T47D (cell line): ENCODE results near the gene SRPK1.
A peak's percentile ranks its signal among the peaks of the same experiment; 100 is the strongest.

Experiments used
- DNase-seq, 2 experiments: peaks; one replicate each; pipeline versions ENCODE4 v3.0.0 to v3.0.0-alpha.2; 2011 to 2012; ENCODE audit warnings: low read depth in 1 of 2, low spot score in 1 of 2
- JUND ChIP-seq: IDR thresholded peaks from 2 replicates; pipeline ENCODE4 v1.6.1; 2012; ENCODE audit warnings: low read depth
- in situ Hi-C: cut with HindIII; loops from 2 replicates; pipeline ENCODE4 v1.10.0; 2016; ENCODE audit warnings: low sequenced_read_pairs, low pct_unique_long_range_greater_than_20kb

Gene SRPK1

DNA sequence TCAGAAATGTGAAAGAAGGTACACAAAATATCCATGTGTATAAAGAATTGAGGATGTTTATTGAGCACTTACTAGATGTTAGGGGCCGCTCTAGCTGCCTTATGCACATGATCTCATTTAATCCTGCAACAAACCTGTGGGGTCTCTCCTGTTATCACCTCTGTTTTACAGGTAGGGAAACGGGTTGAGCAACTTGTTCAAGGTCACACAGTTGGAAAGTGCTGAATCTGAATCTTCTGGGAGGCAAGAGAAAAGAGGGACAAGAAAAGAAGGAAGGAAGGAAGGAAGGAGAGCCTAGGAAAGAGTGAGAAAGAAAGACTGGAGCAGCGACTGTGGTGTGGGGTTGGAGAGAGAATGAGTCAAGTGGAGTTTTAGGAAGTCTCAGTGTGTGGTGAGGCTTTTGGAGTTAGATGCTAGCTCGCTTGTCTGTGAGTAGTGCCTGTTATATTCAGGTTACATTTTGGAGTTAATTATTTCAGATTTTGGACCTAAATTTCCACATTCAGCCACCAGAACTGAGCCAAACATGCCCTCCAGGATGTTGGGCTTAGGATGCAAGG, 132.4 kb downstream of the SRPK1 start:
- in situ Hi-C loops: no loop called here

DNA sequence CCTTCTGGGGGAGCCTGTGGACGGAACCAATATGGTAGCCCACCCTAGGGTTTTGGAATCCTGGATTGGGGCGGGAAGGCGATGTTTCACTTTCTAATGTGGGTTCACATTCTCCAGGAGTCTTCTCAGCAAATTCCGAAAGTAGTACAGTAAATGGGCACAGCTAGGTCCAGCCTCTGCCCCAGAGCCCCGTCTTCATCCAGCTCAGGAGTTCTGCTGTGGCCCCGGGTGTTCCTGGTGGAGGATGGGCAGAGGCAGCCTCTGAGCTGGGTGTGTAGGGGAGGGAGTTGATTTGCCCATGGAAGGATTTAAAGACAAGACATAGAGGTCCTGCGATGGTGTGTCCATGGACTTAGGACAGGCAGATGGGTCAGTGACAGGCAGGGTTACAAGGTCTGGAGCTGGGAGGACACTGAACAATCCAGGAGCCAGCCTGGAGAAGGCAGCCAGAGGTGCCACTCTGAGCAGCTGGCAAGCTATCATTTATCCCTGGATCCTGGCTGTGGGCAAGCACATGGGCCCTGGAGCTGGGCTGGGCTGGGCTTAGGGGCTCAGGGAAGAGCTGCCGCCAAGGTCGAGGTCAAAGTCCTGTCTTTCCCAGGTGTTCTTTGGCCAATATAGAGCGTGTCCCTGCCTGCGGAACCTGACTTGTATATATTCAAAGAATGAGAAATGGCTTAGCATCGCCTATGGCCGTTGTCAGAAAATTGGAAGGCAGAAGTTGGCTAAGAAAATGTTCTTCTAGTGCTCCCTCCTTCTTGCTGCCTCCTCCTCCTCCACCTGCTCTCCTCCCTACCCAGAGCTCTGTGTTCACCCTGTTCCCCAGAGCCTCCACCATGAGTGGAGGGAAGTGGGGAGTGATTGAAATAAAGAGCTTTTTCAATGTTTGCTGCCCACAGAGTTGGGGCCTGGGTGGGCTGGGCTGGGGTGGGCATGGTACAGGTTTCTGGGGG, 133.4 kb downstream of the SRPK1 start:
- TF ChIP-seq JUND: no peak
- in situ Hi-C loops: no loop called here
- peak; percentile 47 to 60 for DNase-seq

More for the DNA sequence above, 132.4 kb downstream of the SRPK1 start:
- TF ChIP-seq JUND: no peak
- no peak for DNase-seq

DNA sequence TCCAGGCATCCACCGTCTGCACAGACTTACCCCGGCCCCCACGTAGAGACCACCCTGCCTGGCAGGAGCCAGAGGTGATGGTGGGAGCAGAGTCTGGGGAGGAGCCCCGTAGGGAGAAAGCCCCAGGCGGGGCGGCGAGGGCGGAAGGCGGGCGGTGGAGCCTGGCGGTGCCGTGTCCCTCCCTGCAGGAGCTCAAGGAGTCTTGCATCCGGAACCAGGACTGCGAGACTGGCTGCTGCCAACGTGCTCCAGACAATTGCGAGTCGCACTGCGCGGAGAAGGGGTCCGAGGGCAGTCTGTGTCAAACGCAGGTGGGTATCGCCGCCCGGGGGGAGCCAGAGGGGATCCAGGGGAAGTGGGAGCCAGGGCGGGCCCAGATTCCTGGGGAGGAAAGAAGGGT, 134.1 kb downstream of the SRPK1 start:
- no peak for TF ChIP-seq JUND
- in situ Hi-C loops: no loop called here
- DNase-seq: peak; percentile 54 to 59

DNA sequence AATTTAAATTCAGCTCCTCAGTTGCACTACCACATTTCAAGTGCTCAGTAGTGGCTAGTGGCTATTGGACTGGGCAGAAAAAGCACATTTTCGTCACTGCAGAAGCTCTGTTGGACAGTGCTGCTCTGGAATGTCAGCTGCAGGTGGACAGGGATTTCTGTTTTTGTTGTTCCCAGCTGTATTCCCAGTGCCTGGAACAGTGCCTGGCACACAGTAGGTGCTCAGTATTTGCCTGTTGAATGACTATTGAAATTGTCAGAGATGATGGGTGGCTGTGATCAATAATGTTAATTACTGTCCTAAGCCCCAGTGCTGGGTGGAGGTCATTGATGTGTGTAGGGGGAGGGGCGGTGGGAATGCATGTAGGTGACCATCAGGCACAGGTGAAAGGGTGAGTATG, 134.6 kb downstream of the SRPK1 start:
- in situ Hi-C loops: no loop called here
- no peak for TF ChIP-seq JUND
- no peak for DNase-seq

DNA sequence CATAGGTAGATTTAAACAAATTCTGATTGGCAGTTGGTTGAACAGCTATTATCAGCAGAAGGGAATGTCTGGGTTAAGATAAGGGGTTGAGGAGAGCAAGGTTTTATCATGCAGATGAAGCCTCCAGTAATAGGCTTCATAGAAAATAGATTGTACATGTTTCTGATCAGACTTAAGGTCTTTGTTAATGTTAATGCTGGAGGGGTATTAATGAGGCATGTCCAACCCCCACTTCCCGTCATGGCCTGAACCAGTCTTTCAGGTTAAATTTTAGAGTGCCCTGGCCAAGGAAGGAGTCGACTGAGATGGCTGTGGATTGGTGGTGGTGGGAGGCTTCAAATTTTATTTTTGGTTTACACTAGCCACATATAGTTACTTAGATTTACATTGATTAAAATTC, 136.7 kb downstream of the SRPK1 start:
- DNase-seq: peak in 1 of 2 experiments; percentile 48
- TF ChIP-seq JUND: no peak
- in situ Hi-C loops: no loop called here
